B cell (primary cell): ENCODE results near the gene TNFRSF1A. TPM values are rescaled to one million over a fixed set of nuclear protein-coding genes. Genes with fewer than 3 reads are reported as not detected.

ENCODE experiments used
- ATAC-seq: fragments of 200-7000 bp; cut with Tn5 transposase; one replicate; pipeline ENCODE4 v1.10.0; 2021; ENCODE audit warnings: low read depth, mild to moderate bottlenecking, moderate number of reproducible peaks, moderate library complexity
- CTCF ChIA-PET: fragments of 350-600 bp; sonication (Branson Sonifier 250); formaldehyde crosslinking; loops from one replicate; lab custom pipeline; 2021; ENCODE audit warnings: antibody characterized with exemption, inconsistent platforms; lab: Charles Lee
- POLR2A ChIA-PET: fragments of 350-600 bp; sonication (Branson Sonifier 250); formaldehyde crosslinking; loops from one replicate; lab custom pipeline; 2021; ENCODE audit warnings: antibody characterized with exemption; lab: Charles Lee
- DNase-seq: peaks from one replicate; pipeline ENCODE4 v3.0.0; 2013
- H2AFZ ChIP-seq: 2 replicates; pipeline ENCODE4 v1.6.1; 2012; ENCODE audit warnings: mild to moderate bottlenecking, low read depth, low read length; ENCODE audit not compliant: insufficient read depth, poor library complexity, severe bottlenecking
- H3K27ac ChIP-seq, 2 donors: 1 replicate in 1 of 2; 2 replicates in 1 of 2; pipeline ENCODE4 v1.5.1; 2012 to 2013; ENCODE audit warnings: low read length in 2 of 2, mild to moderate bottlenecking in 2 of 2, moderate library complexity in 1 of 2
- H3K27me3 ChIP-seq, 4 experiments: fragments of 200-600 bp in 1 of 4; sonication (generic) in 1 of 4; replicated peaks in 1 of 4; 1 replicate in 2 of 4; 2 replicates in 2 of 4; pipeline versions ENCODE4 v1.6.1 to v1.7.0; 2013 to 2016; ENCODE audit warnings: low read length in 3 of 4, mild to moderate bottlenecking in 2 of 4, mixed read lengths in 1 of 4, moderate library complexity in 1 of 4; ENCODE audit not compliant: insufficient read depth in 4 of 4, control insufficient read depth in 3 of 4; ENCODE audit errors: control extremely low read depth in 1 of 4
- H3K36me3 ChIP-seq, 2 experiments: replicated peaks in 1 of 2; 1 replicate in 1 of 2; 2 replicates in 1 of 2; pipeline versions ENCODE4 v1.6.1 to v1.7.1; 2013; ENCODE audit warnings: low read length in 1 of 2; ENCODE audit not compliant: insufficient read depth in 2 of 2, control insufficient read depth in 1 of 2; ENCODE audit errors: control extremely low read depth in 1 of 2, extremely low read depth in 1 of 2
- H3K4me1 ChIP-seq, 2 donors: fragments of 200-600 bp in 1 of 2; sonication (generic) in 1 of 2; 1 replicate in 1 of 2; 2 replicates in 1 of 2; pipeline versions ENCODE4 v1.5.1 to v1.6.1; 2013 to 2017; ENCODE audit warnings: low read length in 2 of 2; ENCODE audit not compliant: control insufficient read depth in 2 of 2, insufficient read depth in 2 of 2
- H3K4me2 ChIP-seq: replicated peaks from 2 replicates; pipeline ENCODE3; 2012; ENCODE audit warnings: mild to moderate bottlenecking, low read depth, low read length; ENCODE audit not compliant: poor library complexity, severe bottlenecking
- H3K4me3 ChIP-seq, 5 experiments: fragments of 200-600 bp in 1 of 5; sonication (generic) in 1 of 5; 1 replicate in 3 of 5; 2 replicates in 2 of 5; pipeline versions ENCODE4 v1.5.1 to v1.7.0; 2011 to 2016; ENCODE audit warnings: low read length in 4 of 5, mild to moderate bottlenecking in 4 of 5, low read depth in 2 of 5, control low read depth in 1 of 5, moderate library complexity in 1 of 5; ENCODE audit not compliant: insufficient read depth in 1 of 5; ENCODE audit errors: control extremely low read depth in 1 of 5, extremely low read depth in 1 of 5
- H3K79me2 ChIP-seq: fragments of 200-600 bp; sonication (generic); one replicate; pipeline ENCODE4 v1.6.0; 2016; ENCODE audit warnings: low read length; ENCODE audit not compliant: control insufficient read depth, insufficient read depth
- H3K9ac ChIP-seq: fragments of 200-600 bp; sonication (generic); 2 replicates; pipeline ENCODE4 v1.6.1; 2017; ENCODE audit warnings: mild to moderate bottlenecking, low read length, moderate library complexity
- H3K9me3 ChIP-seq, 3 donors: one replicate each; pipeline versions ENCODE4 v1.6.1 to v1.7.1; 2013; ENCODE audit warnings: low read length in 2 of 3; ENCODE audit not compliant: control insufficient read depth in 2 of 3, insufficient read depth in 1 of 3; ENCODE audit errors: control extremely low read depth in 1 of 3
- H4K20me1 ChIP-seq: 2 replicates; pipeline ENCODE4 v1.6.0; 2012; ENCODE audit warnings: mild to moderate bottlenecking, low read length; ENCODE audit not compliant: insufficient read depth, control insufficient read depth, poor library complexity, severe bottlenecking
- H3K27ac Mint-ChIP-seq: one replicate; pipeline ENCODE4 v1.8.0; 2021; ENCODE audit warnings: mixed read lengths
- H3K27me3 Mint-ChIP-seq: one replicate; pipeline ENCODE4 v1.8.0; 2021; ENCODE audit warnings: mixed read lengths
- H3K4me1 Mint-ChIP-seq: one replicate; pipeline ENCODE4 v1.8.0; 2021; ENCODE audit warnings: mixed read lengths
- H3K4me3 Mint-ChIP-seq: one replicate; pipeline ENCODE4 v1.8.0; 2021; ENCODE audit warnings: mixed read lengths
- H3K9me3 Mint-ChIP-seq: one replicate; pipeline ENCODE4 v1.8.0; 2022; ENCODE audit warnings: mixed read lengths; ENCODE audit not compliant: insufficient read depth
- EZH2 ChIP-seq: IDR thresholded peaks from 2 replicates; pipeline ENCODE4 v1.6.1; 2012; ENCODE audit warnings: borderline replicate concordance, low read depth, mild to moderate bottlenecking, moderate library complexity, low read length; ENCODE audit not compliant: insufficient read depth, poor library complexity, severe bottlenecking
- WGBS: methylation state at CpG from one replicate; pipeline ENCODE4 v1.1.5; 2013; ENCODE audit warnings: missing lambda C conversion rate; ENCODE audit not compliant: insufficient coverage; 5-methylcytosine and 5-hydroxymethylcytosine counted together
- intact Hi-C: fragments of 100-400 bp; cut with micrococcal nuclease; formaldehyde crosslinking; loops from one replicate; pipeline ENCODE4 v1.10.0; 2022
- polyA plus RNA-seq: library from polyadenylated mRNA; depleted of rRNA; stranded (reverse); fragments of >200 nt; gene quantifications from 2 replicates; pipeline ENCODE4 v1.2.3, GENCODE V29; 2012
- total RNA-seq, 2 donors: library from RNA; stranded (reverse); fragments of 120-200 nt in 1 of 2; gene quantifications; 1 replicate in 1 of 2; 2 replicates in 1 of 2; pipeline versions ENCODE4 v1.2.3 to v1.2.4, GENCODE V29; 2013 to 2022
- TF ChIP-seq, protein P1 (sequence below): fragments of 200-600 bp; IDR thresholded peaks from one replicate; pipeline ENCODE4 v1.8.0; 2022; ENCODE audit warnings: antibody characterized with exemption, mild to moderate bottlenecking

Gene TNFRSF1A
- total and polyA plus RNA-seq, 2 donors (not counting 1 experiment from before 2014, with no cell fraction given), result 0.59 to 1.6 TPM

DNA sequence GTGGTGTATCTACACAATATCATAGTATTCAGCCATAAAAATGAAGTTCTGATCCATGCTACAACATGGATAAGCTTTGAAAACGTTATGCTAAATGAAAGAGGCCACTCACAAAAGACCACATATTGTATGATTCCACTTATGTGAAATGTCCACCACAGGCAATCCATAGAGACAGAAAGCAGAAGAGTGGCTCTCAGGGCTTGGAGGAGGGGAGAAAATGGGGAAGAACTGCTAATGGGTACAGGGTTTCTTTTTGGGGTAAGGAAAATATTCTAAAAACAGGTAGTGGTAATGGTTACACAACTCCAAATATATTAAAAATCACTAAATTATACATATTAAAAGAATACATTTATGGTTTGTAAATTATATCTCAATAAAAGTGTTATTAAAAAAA lies 17.0 kb upstream of the TNFRSF1A start:
- Mint-ChIP-seq H3K9me3 (no peaks in the 10 kb centered on the region), H3K27me3 (peaks cover 72% of the 10 kb centered on the region), H3K4me3 (no peak overlapping the region), H3K4me1 (peaks cover 3% of the 10 kb centered on the region), H3K27ac (no peak overlapping the region)
- H3K27ac ChIP-seq, result no peak overlapping the region
- ATAC-seq (no peak), DNase-seq (no peak)
- TF ChIP-seq, protein P1, sequence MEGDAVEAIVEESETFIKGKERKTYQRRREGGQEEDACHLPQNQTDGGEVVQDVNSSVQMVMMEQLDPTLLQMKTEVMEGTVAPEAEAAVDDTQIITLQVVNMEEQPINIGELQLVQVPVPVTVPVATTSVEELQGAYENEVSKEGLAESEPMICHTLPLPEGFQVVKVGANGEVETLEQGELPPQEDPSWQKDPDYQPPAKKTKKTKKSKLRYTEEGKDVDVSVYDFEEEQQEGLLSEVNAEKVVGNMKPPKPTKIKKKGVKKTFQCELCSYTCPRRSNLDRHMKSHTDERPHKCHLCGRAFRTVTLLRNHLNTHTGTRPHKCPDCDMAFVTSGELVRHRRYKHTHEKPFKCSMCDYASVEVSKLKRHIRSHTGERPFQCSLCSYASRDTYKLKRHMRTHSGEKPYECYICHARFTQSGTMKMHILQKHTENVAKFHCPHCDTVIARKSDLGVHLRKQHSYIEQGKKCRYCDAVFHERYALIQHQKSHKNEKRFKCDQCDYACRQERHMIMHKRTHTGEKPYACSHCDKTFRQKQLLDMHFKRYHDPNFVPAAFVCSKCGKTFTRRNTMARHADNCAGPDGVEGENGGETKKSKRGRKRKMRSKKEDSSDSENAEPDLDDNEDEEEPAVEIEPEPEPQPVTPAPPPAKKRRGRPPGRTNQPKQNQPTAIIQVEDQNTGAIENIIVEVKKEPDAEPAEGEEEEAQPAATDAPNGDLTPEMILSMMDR, result no peak
- no peak for TF ChIP-seq EZH2
- no peak overlapping the region for H3K4me2 ChIP-seq
- ChIA-PET CTCF (no interaction called here), POLR2A (interaction anchor here (0.6 kb wide), 1 partner anchor 225 kb away, joined by 5 read pairs; no protein-coding TSS in a partner anchor)
- no peak overlapping the region for H2AFZ ChIP-seq
- no peaks in the 10 kb centered on the region for H3K79me2 ChIP-seq
- H3K4me1 ChIP-seq, result peaks cover 8 to 11% of the 10 kb centered on the region in 2 donors
- intact Hi-C loops, result no loop called here
- H3K9me3 ChIP-seq, result no peaks in the 10 kb centered on the region
- H3K27me3 ChIP-seq, result peaks cover 0 to 77% (median 19%) of the 10 kb centered on the region in 4 experiments
- H4K20me1 ChIP-seq, result no peaks in the 10 kb centered on the region
- no CpG with 5 or more reads among the region's 1 CpG for WGBS
- H3K36me3 ChIP-seq, result no peaks in the 10 kb centered on the region
- H3K4me3 ChIP-seq, result no peak overlapping the region
- no peak overlapping the region for H3K9ac ChIP-seq

DNA sequence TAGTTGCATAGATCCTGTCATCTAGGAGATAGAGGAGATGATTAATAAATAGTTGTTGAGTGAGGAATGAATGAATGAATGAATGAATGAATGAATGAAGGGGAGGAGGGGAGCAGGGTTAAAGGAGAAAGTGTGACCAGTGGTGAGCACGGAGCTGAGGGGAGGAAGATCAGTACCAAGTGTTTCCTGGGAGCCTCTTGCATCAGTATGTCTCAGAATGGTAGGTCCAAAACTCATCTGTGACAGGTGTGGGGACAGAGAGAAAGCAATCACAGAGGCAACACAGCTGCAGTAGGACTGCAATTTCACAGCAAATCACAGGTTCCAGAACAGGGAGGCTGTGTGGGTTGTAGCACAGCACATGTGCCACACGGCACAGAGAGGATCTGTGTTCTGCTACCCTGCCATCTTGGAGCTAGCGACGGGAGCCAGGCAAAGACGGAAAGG lies 14.5 kb upstream of the TNFRSF1A start:
- H3K27me3 Mint-ChIP-seq, result peaks cover 79% of the 10 kb centered on the region
- no peak overlapping the region for H3K27ac Mint-ChIP-seq
- Histone ChIP-seq H3K4me2 (no peak overlapping the region), H3K36me3 (no peaks in the 10 kb centered on the region), H3K4me3 (no peak overlapping the region), H2AFZ (no peak overlapping the region), H3K4me1 (peaks cover 0 to 4% of the 10 kb centered on the region in 2 donors), H3K27ac (no peak overlapping the region), H3K9me3 (no peaks in the 10 kb centered on the region), H4K20me1 (no peaks in the 10 kb centered on the region), H3K79me2 (no peaks in the 10 kb centered on the region), H3K9ac (no peak overlapping the region), H3K27me3 (peaks cover 0 to 58% (median 15%) of the 10 kb centered on the region in 4 experiments)
- CTCF ChIA-PET, result no interaction called here
- POLR2A ChIA-PET, result no interaction called here
- H3K9me3 Mint-ChIP-seq, result no peaks in the 10 kb centered on the region
- no peaks in the 10 kb centered on the region for H3K4me1 Mint-ChIP-seq
- DNase-seq (no peak), ATAC-seq (no peak)
- intact Hi-C loops, result no loop called here
- WGBS, result 91% methylated on average over 5 of the region's 5 CpGs
- H3K4me3 Mint-ChIP-seq, result no peak overlapping the region
- TF ChIP-seq, protein P1, result no peak
- TF ChIP-seq EZH2, result no peak
